Measurements from ENCODE around the gene OFD1. TPM values are rescaled to one million over a fixed set of nuclear protein-coding genes. Genes with fewer than 3 reads are reported as not detected.

OFD1 gene
- total RNA-seq, 1 donor from 2014 or later, result 37.7 TPM

DNA sequence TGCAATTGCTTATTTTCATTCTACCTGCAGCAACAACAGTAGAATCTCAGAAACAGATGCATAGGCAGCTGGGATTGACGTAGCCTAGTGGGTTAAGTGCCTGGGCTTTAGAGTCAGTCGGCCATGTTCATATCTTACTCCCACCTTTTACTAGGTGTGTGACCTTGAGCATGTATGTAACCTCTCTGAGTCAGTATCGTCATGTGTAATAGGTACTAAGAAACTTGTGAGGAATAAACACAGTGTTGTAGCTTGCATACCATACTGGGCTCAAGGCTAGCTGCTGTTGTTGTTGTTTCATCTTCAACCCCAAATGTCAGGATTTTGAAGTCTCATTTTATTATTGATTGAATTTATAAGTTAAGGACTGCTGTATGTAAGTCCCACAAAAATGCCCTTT, 31.4 kb upstream of the OFD1 start:
- Mint-ChIP-seq H3K4me3 (no peak overlapping the region), H3K27me3 (no peaks in the 10 kb centered on the region), H3K4me1 (ENCODE audit: unreplicated experiment) (no peaks in the 10 kb centered on the region), H3K9me3 (no peaks in the 10 kb centered on the region), H3K36me3 (peaks cover 8% of the 10 kb centered on the region), H3K27ac (no peak overlapping the region)
- TF ChIP-seq, protein P1, sequence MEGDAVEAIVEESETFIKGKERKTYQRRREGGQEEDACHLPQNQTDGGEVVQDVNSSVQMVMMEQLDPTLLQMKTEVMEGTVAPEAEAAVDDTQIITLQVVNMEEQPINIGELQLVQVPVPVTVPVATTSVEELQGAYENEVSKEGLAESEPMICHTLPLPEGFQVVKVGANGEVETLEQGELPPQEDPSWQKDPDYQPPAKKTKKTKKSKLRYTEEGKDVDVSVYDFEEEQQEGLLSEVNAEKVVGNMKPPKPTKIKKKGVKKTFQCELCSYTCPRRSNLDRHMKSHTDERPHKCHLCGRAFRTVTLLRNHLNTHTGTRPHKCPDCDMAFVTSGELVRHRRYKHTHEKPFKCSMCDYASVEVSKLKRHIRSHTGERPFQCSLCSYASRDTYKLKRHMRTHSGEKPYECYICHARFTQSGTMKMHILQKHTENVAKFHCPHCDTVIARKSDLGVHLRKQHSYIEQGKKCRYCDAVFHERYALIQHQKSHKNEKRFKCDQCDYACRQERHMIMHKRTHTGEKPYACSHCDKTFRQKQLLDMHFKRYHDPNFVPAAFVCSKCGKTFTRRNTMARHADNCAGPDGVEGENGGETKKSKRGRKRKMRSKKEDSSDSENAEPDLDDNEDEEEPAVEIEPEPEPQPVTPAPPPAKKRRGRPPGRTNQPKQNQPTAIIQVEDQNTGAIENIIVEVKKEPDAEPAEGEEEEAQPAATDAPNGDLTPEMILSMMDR (conservative IDR thresholded peaks at IDR 0.05), result no peak
- DNase-seq (ENCODE audit: extremely low spot score, unreplicated experiment), result no peak

DNA sequence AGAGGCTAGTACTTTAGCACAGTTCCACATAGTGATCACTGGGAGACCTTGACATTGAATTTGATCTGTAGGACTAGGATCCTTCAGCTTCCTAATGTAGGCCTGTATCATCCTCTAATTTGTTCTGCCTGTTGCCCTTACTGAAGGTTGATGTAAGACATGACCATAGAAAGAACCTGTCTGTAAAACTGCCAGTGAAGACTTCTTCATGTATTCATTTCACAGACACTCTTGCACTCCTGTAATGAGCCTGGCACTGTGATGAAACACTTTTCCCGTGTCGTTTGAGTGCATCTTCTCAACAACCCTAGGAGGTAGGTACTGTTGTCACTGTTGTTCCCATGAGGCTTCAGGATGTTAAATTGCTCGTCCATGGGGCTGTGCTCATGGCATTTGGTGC, 31.0 kb upstream of the OFD1 start:
- no peak overlapping the region for H3K27ac Mint-ChIP-seq
- peaks cover 8% of the 10 kb centered on the region for H3K36me3 Mint-ChIP-seq
- no peaks in the 10 kb centered on the region for H3K27me3 Mint-ChIP-seq
- TF ChIP-seq, protein P1 (conservative IDR thresholded peaks at IDR 0.05), result no peak
- no peaks in the 10 kb centered on the region for H3K9me3 Mint-ChIP-seq
- H3K4me1 Mint-ChIP-seq (ENCODE audit: unreplicated experiment), result no peaks in the 10 kb centered on the region
- DNase-seq (ENCODE audit: extremely low spot score, unreplicated experiment), result no peak
- no peak overlapping the region for H3K4me3 Mint-ChIP-seq

DNA sequence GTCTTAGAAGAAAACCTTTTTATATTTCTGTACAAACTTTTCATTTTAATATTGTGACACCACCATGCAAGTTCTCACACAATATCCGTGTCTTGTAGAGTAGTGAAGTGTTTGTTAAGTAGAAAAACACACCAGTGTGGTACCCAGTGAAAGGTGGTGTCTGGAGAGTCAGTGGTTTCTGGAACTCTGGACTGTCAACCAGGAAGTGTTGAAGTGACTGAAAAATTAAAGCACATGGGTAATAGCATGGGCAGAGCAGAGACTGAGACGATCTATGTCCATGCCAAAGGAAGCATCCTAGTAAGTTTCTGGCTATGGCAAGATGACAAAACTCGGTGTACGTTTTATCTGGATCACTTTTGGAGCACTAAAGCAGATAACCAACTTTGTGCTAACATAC, 23.4 kb upstream of the OFD1 start:
- no peaks in the 10 kb centered on the region for H3K9me3 Mint-ChIP-seq
- TF ChIP-seq, protein P1 (conservative IDR thresholded peaks at IDR 0.05), result no peak
- no peak overlapping the region for H3K4me3 Mint-ChIP-seq
- H3K27ac Mint-ChIP-seq, result no peak overlapping the region
- no peaks in the 10 kb centered on the region for H3K27me3 Mint-ChIP-seq
- no peak for DNase-seq (ENCODE audit: extremely low spot score, unreplicated experiment)
- H3K36me3 Mint-ChIP-seq, result peaks cover 12% of the 10 kb centered on the region
- H3K4me1 Mint-ChIP-seq (ENCODE audit: unreplicated experiment), result no peaks in the 10 kb centered on the region

DNA sequence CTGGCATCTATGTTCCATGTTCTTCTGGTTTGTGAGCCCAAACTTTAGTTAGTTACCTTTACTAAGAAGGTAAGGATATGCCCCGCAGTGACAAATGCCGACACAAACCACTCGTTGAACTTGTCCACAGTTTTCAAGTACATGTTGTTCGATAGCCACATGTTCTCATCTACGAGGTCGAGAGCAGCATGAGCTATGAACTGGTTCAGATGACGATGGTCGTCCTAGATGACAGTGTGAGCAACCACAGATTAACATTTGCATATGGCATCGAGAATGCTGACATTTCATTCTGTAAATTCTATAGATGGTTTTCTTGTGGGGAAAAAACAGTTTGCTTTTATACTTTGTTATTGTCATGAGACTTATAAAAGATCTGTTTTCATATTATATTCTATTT, 18.1 kb upstream of the OFD1 start:
- TF ChIP-seq, protein P1 (conservative IDR thresholded peaks at IDR 0.05), result no peak
- no peak overlapping the region for H3K4me3 Mint-ChIP-seq
- H3K27ac Mint-ChIP-seq, result no peak overlapping the region
- H3K36me3 Mint-ChIP-seq, result peaks cover 15% of the 10 kb centered on the region
- no peak for DNase-seq (ENCODE audit: extremely low spot score, unreplicated experiment)
- no peaks in the 10 kb centered on the region for H3K4me1 Mint-ChIP-seq (ENCODE audit: unreplicated experiment)
- H3K27me3 Mint-ChIP-seq, result no peaks in the 10 kb centered on the region
- no peaks in the 10 kb centered on the region for H3K9me3 Mint-ChIP-seq

DNA sequence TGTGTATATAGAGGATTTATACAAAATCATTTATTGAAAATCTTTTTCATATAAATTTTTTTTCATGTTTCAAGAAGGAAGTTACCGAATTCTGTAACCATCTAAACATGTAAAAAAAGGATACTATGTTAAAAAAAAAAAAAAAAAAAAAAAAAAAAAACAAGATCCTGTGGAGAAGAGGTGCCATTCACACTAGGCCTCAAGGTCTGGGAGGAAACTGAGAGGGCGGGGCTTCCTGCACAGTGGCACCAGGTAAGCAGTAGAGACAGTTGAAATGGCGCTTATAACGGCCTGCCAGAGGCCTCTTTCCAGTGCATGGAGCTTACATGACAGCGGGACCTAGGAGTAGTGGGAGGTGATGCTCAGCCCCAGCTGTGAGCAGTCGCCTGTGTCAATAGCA, 17.6 kb upstream of the OFD1 start:
- H3K4me3 Mint-ChIP-seq, result no peak overlapping the region
- TF ChIP-seq, protein P1 (conservative IDR thresholded peaks at IDR 0.05), result no peak
- no peaks in the 10 kb centered on the region for H3K4me1 Mint-ChIP-seq (ENCODE audit: unreplicated experiment)
- H3K27ac Mint-ChIP-seq, result peak overlapping the region; percentile 72
- H3K27me3 Mint-ChIP-seq, result no peaks in the 10 kb centered on the region
- no peaks in the 10 kb centered on the region for H3K9me3 Mint-ChIP-seq
- peaks cover 13% of the 10 kb centered on the region for H3K36me3 Mint-ChIP-seq
- no peak for DNase-seq (ENCODE audit: extremely low spot score, unreplicated experiment)
